Neural cell (in vitro differentiated cells): Measurements from ENCODE around the gene ZNF677. TPM values are rescaled to one million over a fixed set of nuclear protein-coding genes. Genes with fewer than 3 reads are reported as not detected.
"Not testable (repeated sequence)": the region's sequence is repeated elsewhere in the genome, so short reads cannot be mapped to it uniquely, and the experiment has no call there.

Experiments
- H2AFZ ChIP-seq: fragments of 200-600, 300-800 bp; sonication (generic), shearing (Covaris generic); 2 replicates; pipeline ENCODE4 v1.6.0; 2014; ENCODE audit warnings: low read depth, mild to moderate bottlenecking, antibody characterized with exemption, low read length, moderate library complexity
- H3F3A ChIP-seq: fragments of 200-600 bp; shearing (Covaris generic); 2 replicates; pipeline ENCODE4 v1.6.1; 2016; ENCODE audit warnings: mild to moderate bottlenecking, moderate library complexity, mixed read lengths, antibody characterized with exemption, low read length; ENCODE audit not compliant: insufficient read depth, poor library complexity, severe bottlenecking
- H3K27ac ChIP-seq: fragments of 200-600, 300-800 bp; sonication (generic), shearing (Covaris generic); 2 replicates; pipeline ENCODE4 v1.5.1; 2014; ENCODE audit warnings: mild to moderate bottlenecking, low read length, moderate library complexity
- H3K27me3 ChIP-seq: fragments of 300-800, 200-600 bp; sonication (generic), shearing (Covaris generic); 2 replicates; pipeline ENCODE4 v1.6.0; 2014; ENCODE audit warnings: mild to moderate bottlenecking, low read depth, low read length, moderate library complexity; ENCODE audit not compliant: insufficient read depth
- H3K36me3 ChIP-seq: fragments of 300-800, 200-600 bp; sonication (generic), shearing (Covaris generic); 2 replicates; pipeline ENCODE4 v1.5.1; 2014; ENCODE audit warnings: mild to moderate bottlenecking, antibody characterized with exemption, low read length, moderate library complexity; ENCODE audit not compliant: insufficient read depth
- H3K4me2 ChIP-seq: fragments of 300-800, 200-600 bp; sonication (generic), shearing (Covaris generic); 2 replicates; pipeline ENCODE4 v1.6.0; 2014; ENCODE audit warnings: mild to moderate bottlenecking, low read length
- H3K4me3 ChIP-seq: fragments of 300-800, 200-600 bp; sonication (generic), shearing (Covaris generic); 2 replicates; pipeline ENCODE4 v1.5.1; 2014; ENCODE audit warnings: mild to moderate bottlenecking, low read length, moderate library complexity
- H3K79me2 ChIP-seq: fragments of 200-600 bp; shearing (Covaris generic); replicated peaks from 2 replicates; pipeline ENCODE4 v1.6.0; 2014; ENCODE audit warnings: mild to moderate bottlenecking, low read length, moderate library complexity; ENCODE audit not compliant: insufficient read depth
- H3K9ac ChIP-seq: fragments of 300-800, 200-600 bp; sonication (generic), shearing (Covaris generic); 2 replicates; pipeline ENCODE4 v1.6.1; 2016; ENCODE audit warnings: mild to moderate bottlenecking, low read length, mixed read lengths
- H3K9me2 ChIP-seq: fragments of 200-600 bp; shearing (Covaris generic); 2 replicates; pipeline ENCODE4 v1.6.1; 2016; ENCODE audit warnings: mild to moderate bottlenecking, low read length, mixed read lengths; ENCODE audit not compliant: insufficient read depth
- H3K9me3 ChIP-seq: fragments of 200-600, 300-800 bp; sonication (generic), shearing (Covaris generic); 2 replicates; pipeline ENCODE4 v1.6.1; 2016; ENCODE audit warnings: mild to moderate bottlenecking, mixed run types, low read length, moderate library complexity, mixed read lengths
- H4K20me1 ChIP-seq: fragments of 200-600 bp; shearing (Covaris generic); 2 replicates; pipeline ENCODE4 v1.6.1; 2016; ENCODE audit warnings: mild to moderate bottlenecking, mixed run types; ENCODE audit not compliant: insufficient read depth
- EP300 ChIP-seq: fragments of 450-650 bp; conservative IDR thresholded peaks from 2 replicates; pipeline ENCODE4 v1.6.1; 2014; ENCODE audit warnings: antibody characterized with exemption, mild to moderate bottlenecking, moderate library complexity; ENCODE audit not compliant: poor library complexity, severe bottlenecking
- EZH2 ChIP-seq: fragments of 200-600, 300-800 bp; shearing (Covaris generic), sonication (generic); IDR thresholded peaks from 2 replicates; pipeline ENCODE4 v1.6.1; 2014; ENCODE audit warnings: antibody characterized with exemption, low read length, borderline replicate concordance, mild to moderate bottlenecking; ENCODE audit not compliant: insufficient read depth, poor library complexity, severe bottlenecking
- MXI1 ChIP-seq: fragments of 450-650 bp; conservative IDR thresholded peaks from 2 replicates; pipeline ENCODE4 v1.6.1; 2014; ENCODE audit warnings: antibody characterized with exemption, mild to moderate bottlenecking; ENCODE audit not compliant: poor library complexity, severe bottlenecking
- POLR2AphosphoS5 ChIP-seq: IDR thresholded peaks from 2 replicates; pipeline ENCODE4 v1.6.1; 2012
- RAD21 ChIP-seq: fragments of 450-650 bp; conservative IDR thresholded peaks from 2 replicates; pipeline ENCODE4 v1.6.1; 2014; ENCODE audit warnings: antibody characterized with exemption, mild to moderate bottlenecking, moderate library complexity
- SMC3 ChIP-seq: fragments of 450-650 bp; conservative IDR thresholded peaks from 2 replicates; pipeline ENCODE4 v1.6.1; 2014; ENCODE audit warnings: antibody characterized with exemption, mild to moderate bottlenecking, moderate library complexity; ENCODE audit not compliant: poor library complexity
- TAF1 ChIP-seq: IDR thresholded peaks from 2 replicates; pipeline ENCODE4 v1.6.1; 2012; ENCODE audit warnings: low read depth
- polyA plus RNA-seq: library from polyadenylated mRNA; depleted of rRNA; stranded (reverse); fragments of >200 nt; gene quantifications from 2 replicates; pipeline ENCODE4 v1.2.3, GENCODE V29; 2014
- TF ChIP-seq, protein P1 (sequence below): fragments of 450-650 bp; IDR thresholded peaks from 2 replicates; pipeline ENCODE4 v1.5.1; 2014; ENCODE audit warnings: antibody characterized with exemption, mild to moderate bottlenecking, moderate library complexity; ENCODE audit not compliant: poor library complexity, severe bottlenecking
- TF ChIP-seq, protein P2 (sequence below): IDR thresholded peaks from 2 replicates; pipeline ENCODE4 v1.6.1; 2012; ENCODE audit warnings: borderline replicate concordance

The ZNF677 gene
- polyA plus RNA-seq, 1 donor from 2014 or later, result 35.4 TPM

DNA sequence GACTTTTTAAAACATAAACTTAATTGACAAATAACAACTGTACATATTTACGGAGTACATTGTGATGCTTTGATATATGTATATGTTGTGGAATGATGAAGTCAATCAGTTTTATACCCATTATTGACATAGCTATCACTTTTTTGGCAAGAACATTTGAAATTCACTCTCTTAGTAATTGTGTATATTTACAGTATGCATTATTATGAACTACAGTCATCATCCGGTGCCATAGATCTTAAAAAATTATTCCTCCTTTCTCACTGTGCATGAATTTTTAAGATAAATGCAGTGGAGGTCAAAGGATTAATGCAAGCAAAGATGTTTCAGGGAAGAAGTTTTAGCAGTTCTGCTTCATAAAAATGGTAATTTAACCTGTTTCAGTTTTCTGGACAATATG lies 20.8 kb upstream of the ZNF677 start:
- no peaks in the 10 kb centered on the region for H3K9me2 ChIP-seq
- H3K4me2 ChIP-seq, result no peak overlapping the region
- H3F3A ChIP-seq, result no peaks in the 10 kb centered on the region
- H3K27ac ChIP-seq, result no peak overlapping the region
- no peaks in the 10 kb centered on the region for H3K27me3 ChIP-seq
- TF ChIP-seq TAF1 (no peak), EZH2 (no peak), MXI1 (no peak), SMC3 (no peak), EP300 (no peak), RAD21 (no peak), POLR2AphosphoS5 (no peak)
- TF ChIP-seq, protein P1, sequence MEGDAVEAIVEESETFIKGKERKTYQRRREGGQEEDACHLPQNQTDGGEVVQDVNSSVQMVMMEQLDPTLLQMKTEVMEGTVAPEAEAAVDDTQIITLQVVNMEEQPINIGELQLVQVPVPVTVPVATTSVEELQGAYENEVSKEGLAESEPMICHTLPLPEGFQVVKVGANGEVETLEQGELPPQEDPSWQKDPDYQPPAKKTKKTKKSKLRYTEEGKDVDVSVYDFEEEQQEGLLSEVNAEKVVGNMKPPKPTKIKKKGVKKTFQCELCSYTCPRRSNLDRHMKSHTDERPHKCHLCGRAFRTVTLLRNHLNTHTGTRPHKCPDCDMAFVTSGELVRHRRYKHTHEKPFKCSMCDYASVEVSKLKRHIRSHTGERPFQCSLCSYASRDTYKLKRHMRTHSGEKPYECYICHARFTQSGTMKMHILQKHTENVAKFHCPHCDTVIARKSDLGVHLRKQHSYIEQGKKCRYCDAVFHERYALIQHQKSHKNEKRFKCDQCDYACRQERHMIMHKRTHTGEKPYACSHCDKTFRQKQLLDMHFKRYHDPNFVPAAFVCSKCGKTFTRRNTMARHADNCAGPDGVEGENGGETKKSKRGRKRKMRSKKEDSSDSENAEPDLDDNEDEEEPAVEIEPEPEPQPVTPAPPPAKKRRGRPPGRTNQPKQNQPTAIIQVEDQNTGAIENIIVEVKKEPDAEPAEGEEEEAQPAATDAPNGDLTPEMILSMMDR, result no peak
- TF ChIP-seq, protein P2, sequence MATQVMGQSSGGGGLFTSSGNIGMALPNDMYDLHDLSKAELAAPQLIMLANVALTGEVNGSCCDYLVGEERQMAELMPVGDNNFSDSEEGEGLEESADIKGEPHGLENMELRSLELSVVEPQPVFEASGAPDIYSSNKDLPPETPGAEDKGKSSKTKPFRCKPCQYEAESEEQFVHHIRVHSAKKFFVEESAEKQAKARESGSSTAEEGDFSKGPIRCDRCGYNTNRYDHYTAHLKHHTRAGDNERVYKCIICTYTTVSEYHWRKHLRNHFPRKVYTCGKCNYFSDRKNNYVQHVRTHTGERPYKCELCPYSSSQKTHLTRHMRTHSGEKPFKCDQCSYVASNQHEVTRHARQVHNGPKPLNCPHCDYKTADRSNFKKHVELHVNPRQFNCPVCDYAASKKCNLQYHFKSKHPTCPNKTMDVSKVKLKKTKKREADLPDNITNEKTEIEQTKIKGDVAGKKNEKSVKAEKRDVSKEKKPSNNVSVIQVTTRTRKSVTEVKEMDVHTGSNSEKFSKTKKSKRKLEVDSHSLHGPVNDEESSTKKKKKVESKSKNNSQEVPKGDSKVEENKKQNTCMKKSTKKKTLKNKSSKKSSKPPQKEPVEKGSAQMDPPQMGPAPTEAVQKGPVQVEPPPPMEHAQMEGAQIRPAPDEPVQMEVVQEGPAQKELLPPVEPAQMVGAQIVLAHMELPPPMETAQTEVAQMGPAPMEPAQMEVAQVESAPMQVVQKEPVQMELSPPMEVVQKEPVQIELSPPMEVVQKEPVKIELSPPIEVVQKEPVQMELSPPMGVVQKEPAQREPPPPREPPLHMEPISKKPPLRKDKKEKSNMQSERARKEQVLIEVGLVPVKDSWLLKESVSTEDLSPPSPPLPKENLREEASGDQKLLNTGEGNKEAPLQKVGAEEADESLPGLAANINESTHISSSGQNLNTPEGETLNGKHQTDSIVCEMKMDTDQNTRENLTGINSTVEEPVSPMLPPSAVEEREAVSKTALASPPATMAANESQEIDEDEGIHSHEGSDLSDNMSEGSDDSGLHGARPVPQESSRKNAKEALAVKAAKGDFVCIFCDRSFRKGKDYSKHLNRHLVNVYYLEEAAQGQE, result no peak
- H2AFZ ChIP-seq, result no peak overlapping the region
- no peaks in the 10 kb centered on the region for H3K79me2 ChIP-seq
- no peak overlapping the region for H3K4me3 ChIP-seq
- H4K20me1 ChIP-seq, result no peaks in the 10 kb centered on the region
- H3K9me3 ChIP-seq, result peaks cover 2% of the 10 kb centered on the region
- H3K36me3 ChIP-seq, result no peaks in the 10 kb centered on the region
- H3K9ac ChIP-seq, result no peak overlapping the region

DNA sequence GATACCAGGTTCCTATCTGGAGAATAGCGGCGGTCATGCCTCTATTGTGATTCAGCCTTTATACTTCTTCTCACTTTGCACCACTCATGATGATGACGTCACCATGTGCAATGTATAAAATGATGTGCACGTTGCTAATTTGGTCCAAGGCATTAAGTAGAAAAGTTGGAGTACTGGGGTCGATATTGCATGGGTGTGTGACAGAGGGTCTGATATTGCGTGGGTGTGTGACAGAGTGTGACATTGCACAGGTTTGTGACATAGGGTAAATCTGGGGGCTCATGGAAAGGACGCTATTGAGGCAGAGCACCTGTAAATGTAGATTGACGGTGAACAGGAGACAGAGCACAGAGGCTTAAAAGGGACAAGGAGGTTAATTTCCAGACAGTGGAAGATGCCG lies 17.4 kb upstream of the ZNF677 start:
- Histone ChIP-seq H3K36me3 (no peaks in the 10 kb centered on the region), H3K9me3 (peaks cover 2% of the 10 kb centered on the region), H3K4me2 (no peak overlapping the region), H4K20me1 (no peaks in the 10 kb centered on the region), H3K79me2 (no peaks in the 10 kb centered on the region), H3K27ac (no peak overlapping the region), H3F3A (no peaks in the 10 kb centered on the region), H3K9ac (no peak overlapping the region), H3K4me3 (no peak overlapping the region), H3K9me2 (no peaks in the 10 kb centered on the region), H3K27me3 (no peaks in the 10 kb centered on the region), H2AFZ (no peak overlapping the region)
- TF ChIP-seq MXI1, result no peak
- no peak for TF ChIP-seq RAD21
- no peak for TF ChIP-seq EP300
- TF ChIP-seq POLR2AphosphoS5, result no peak
- no peak for TF ChIP-seq TAF1
- no peak for TF ChIP-seq EZH2
- TF ChIP-seq, protein P2, result no peak
- TF ChIP-seq, protein P1, result no peak
- TF ChIP-seq SMC3, result no peak

DNA sequence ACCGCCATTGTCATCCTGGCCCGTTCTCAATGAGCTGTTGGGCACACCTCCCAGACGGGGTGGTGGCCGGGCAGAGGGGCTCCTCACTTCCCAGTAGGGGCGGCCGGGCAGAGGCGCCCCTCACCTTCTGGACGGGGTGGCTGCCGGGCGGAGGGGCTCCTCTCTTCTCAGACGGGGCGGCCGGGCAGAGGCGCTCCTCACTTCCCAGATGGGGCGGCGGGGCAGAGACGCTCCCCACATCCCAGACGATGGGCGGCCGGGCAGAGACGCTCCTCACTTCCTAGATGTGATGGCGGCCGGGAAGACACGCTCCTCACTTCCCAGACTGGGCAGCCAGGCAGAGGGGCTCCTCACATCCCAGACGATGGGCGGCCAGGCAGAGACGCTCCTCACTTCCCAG lies 15.2 kb upstream of the ZNF677 start:
- H3K27ac ChIP-seq, H3F3A ChIP-seq, H2AFZ ChIP-seq, H3K9me3 ChIP-seq, H4K20me1 ChIP-seq, H3K27me3 ChIP-seq, H3K9me2 ChIP-seq, H3K4me2 ChIP-seq, H3K4me3 ChIP-seq, H3K36me3 ChIP-seq, H3K9ac ChIP-seq, H3K79me2 ChIP-seq: not testable (repeated sequence)
